Measurements from ENCODE around the gene LRRC71. TPM values are rescaled to one million over a fixed set of nuclear protein-coding genes. Genes with fewer than 3 reads are reported as not detected.

LRRC71 gene
- total RNA-seq, 3 donors from 2014 or later, result not detected

GRCh38 chr1:156933136-156933535 lies 12.7 kb downstream of the LRRC71 start:
- intact Hi-C loops (cut with DNase I, micrococcal nuclease), result no loop called here
- Histone ChIP-seq H3K4me3 (no peak overlapping the region), H3K36me3 (ENCODE audit: low read depth) (no peaks in the 10 kb centered on the region), H3K4me1 (ENCODE audit: low read depth) (no peaks in the 10 kb centered on the region), H3K9me3 (no peaks in the 10 kb centered on the region)
- DNase-seq (no peak), ATAC-seq (no peak)
- no peak for TF ChIP-seq CTCF (IDR thresholded peaks at IDR 0.05)

DNA sequence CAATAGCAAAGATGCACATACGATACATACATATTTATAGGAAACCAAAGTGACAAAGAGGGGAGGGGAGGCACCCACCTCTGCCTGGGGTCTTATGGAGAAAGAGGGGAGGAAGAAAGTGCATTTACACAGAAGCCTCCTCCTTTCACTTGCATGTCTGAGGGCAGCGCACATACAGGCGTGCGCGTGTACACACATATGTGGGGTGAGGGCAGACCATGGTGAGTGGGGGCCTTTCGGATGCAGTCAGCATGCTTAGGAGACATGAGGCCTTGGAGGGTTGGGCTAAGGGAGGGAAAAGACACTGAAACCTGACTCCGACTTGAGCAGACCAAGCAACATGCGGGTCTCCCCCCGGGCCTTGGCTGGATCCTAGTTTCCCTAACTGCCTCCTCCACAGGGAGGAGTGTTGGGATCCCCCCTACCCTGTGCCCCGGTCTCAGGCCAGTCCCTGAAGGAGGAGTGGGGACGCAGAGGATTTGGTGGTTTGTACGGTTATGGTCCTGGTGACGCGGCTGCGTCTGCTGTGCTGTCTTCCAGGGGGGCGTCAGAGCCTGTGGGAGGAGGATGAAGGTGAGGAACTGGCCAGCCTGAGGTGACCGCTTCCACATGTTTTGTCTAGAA lies 15.2 kb downstream of the LRRC71 start:
- DNase-seq (no peak), ATAC-seq (no peak)
- Histone ChIP-seq H3K4me1 (ENCODE audit: low read depth) (no peaks in the 10 kb centered on the region), H3K36me3 (ENCODE audit: low read depth) (no peaks in the 10 kb centered on the region), H3K9me3 (no peaks in the 10 kb centered on the region), H3K4me3 (no peak overlapping the region)
- TF ChIP-seq CTCF (IDR thresholded peaks at IDR 0.05), result no peak
- intact Hi-C loops (cut with DNase I, micrococcal nuclease), result no loop called here

- Histone ChIP-seq H3K4me1 (ENCODE audit: low read depth) (no peaks in the 10 kb centered on the region), H3K36me3 (ENCODE audit: low read depth) (no peaks in the 10 kb centered on the region), H3K9me3 (no peaks in the 10 kb centered on the region), H3K4me3 (no peak overlapping the region)
- DNase-seq (no peak), ATAC-seq (no peak)
- no peak for TF ChIP-seq CTCF (IDR thresholded peaks at IDR 0.05)
- intact Hi-C loops (cut with DNase I, micrococcal nuclease), result no loop called here
Observed at GRCh38 chr1:156936191-156936590, 15.8 kb downstream of the LRRC71 start.

GRCh38 chr1:156936721-156937220 lies 16.3 kb downstream of the LRRC71 start:
- ATAC-seq (no peak), DNase-seq (no peak)
- Histone ChIP-seq H3K36me3 (ENCODE audit: low read depth) (no peaks in the 10 kb centered on the region), H3K4me1 (ENCODE audit: low read depth) (no peaks in the 10 kb centered on the region), H3K4me3 (no peak overlapping the region), H3K9me3 (no peaks in the 10 kb centered on the region)
- intact Hi-C loops (cut with DNase I, micrococcal nuclease), result no loop called here
- no peak for TF ChIP-seq CTCF (IDR thresholded peaks at IDR 0.05)

- no peak for DNase-seq
- no peaks in the 10 kb centered on the region for H3K9me3 ChIP-seq
- ATAC-seq, result no peak
- intact Hi-C loops (cut with DNase I, micrococcal nuclease), result no loop called here
- no peak overlapping the region for H3K4me3 ChIP-seq
- TF ChIP-seq CTCF (IDR thresholded peaks at IDR 0.05), result no peak
- no peaks in the 10 kb centered on the region for H3K36me3 ChIP-seq (ENCODE audit: low read depth)
- H3K4me1 ChIP-seq (ENCODE audit: low read depth), result no peaks in the 10 kb centered on the region
Observed at GRCh38 chr1:156937883-156938282, 17.5 kb downstream of the LRRC71 start.

GRCh38 chr1:156938813-156939212 lies 18.4 kb downstream of the LRRC71 start:
- no peaks in the 10 kb centered on the region for H3K4me1 ChIP-seq (ENCODE audit: low read depth)
- no peaks in the 10 kb centered on the region for H3K36me3 ChIP-seq (ENCODE audit: low read depth)
- no peaks in the 10 kb centered on the region for H3K9me3 ChIP-seq
- ATAC-seq (no peak), DNase-seq (no peak)
- intact Hi-C loops (cut with DNase I, micrococcal nuclease), result no loop called here
- no peak for TF ChIP-seq CTCF (IDR thresholded peaks at IDR 0.05)
- H3K4me3 ChIP-seq, result no peak overlapping the region
